Right lobe of liver (tissue), 6 donors: ENCODE measurements around the gene CCNH. TPM values are rescaled to one million over a fixed set of nuclear protein-coding genes. Genes with fewer than 3 reads are reported as not detected.

Experiments used
- ATAC-seq, 4 donors: fragments of 200-7000 bp; cut with Tn5 transposase; one replicate each; pipeline ENCODE4 v1.9.1; 2020; ENCODE audit warnings: mild to moderate bottlenecking in 4 of 4, moderate library complexity in 4 of 4
- DNase-seq, 3 donors: peaks; one replicate each; pipeline ENCODE4 v3.0.0-alpha.2; 2020
- H3K27ac ChIP-seq, 3 donors: fragments of 200-600 bp; one replicate each; pipeline ENCODE4 v1.8.0; 2022
- H3K27me3 ChIP-seq, 2 donors: fragments of 200-600 bp; one replicate each; pipeline ENCODE4 v1.8.0; 2022
- H3K36me3 ChIP-seq, 4 donors: fragments of 200-600 bp; sonication (generic) in 1 of 4; one replicate each; pipeline versions ENCODE4 v1.5.1 to v1.8.0; 2017 to 2022; ENCODE audit warnings: control low read depth in 1 of 4
- H3K4me1 ChIP-seq, 4 donors: fragments of 200-600 bp; sonication (generic) in 1 of 4; one replicate each; pipeline versions ENCODE4 v1.5.1 to v1.8.0; 2017 to 2022; ENCODE audit warnings: control low read depth in 1 of 4
- H3K4me3 ChIP-seq, 3 donors: fragments of 200-600 bp; one replicate each; pipeline ENCODE4 v1.8.0; 2022
- H3K9me3 ChIP-seq, 4 donors: fragments of 200-600 bp; sonication (generic) in 1 of 4; one replicate each; pipeline versions ENCODE4 v1.5.1 to v1.8.0; 2017 to 2022; ENCODE audit warnings: control low read depth in 1 of 4
- CTCF ChIP-seq, 4 donors: fragments of 200-600 bp in 3 of 4; fragments of 450-650 bp in 1 of 4; IDR thresholded peaks; one replicate each; pipeline versions ENCODE4 v1.5.1 to v1.8.0; 2016 to 2022; ENCODE audit warnings: antibody characterized with exemption in 4 of 4, mild to moderate bottlenecking in 2 of 4
- POLR2A ChIP-seq: fragments of 450-650 bp; IDR thresholded peaks from one replicate; pipeline ENCODE4 v1.6.1; 2017; ENCODE audit warnings: antibody characterized with exemption, mild to moderate bottlenecking
- WGBS: methylation state at CpG from one replicate; pipeline ENCODE4 v1.1.6; 2018; ENCODE audit warnings: low coverage, low lambda C conversion rate; ENCODE audit not compliant: insufficient coverage; ENCODE audit errors: missing lambda C conversion rate; 5-methylcytosine and 5-hydroxymethylcytosine counted together
- intact Hi-C, 2 donors: fragments of 100-400 bp; cut with DNase I; formaldehyde crosslinking; loops; one replicate each; pipeline versions ENCODE4 v1.11.2 to v1.14.1; 2022
- total RNA-seq, 6 experiments: library from RNA; depleted of rRNA in 2 of 6; stranded (reverse); fragments of >200 nt in 2 of 6; fragmentation: NEBNext Ultra II Directional in 3 of 6; extraction: Animal tissue kit (Norgen Biotek cat#: 25700) in 3 of 6; gene quantifications; one replicate each; pipeline versions ENCODE4 v1.1.0 to v1.2.4, GENCODE V29; 2016 to 2023
- donor health status: DM: no; HTN: yes; CAD: no.
- donor health status: DM: no; HTN: no; CAD: no.
- donor health status: DM: no; HTN: no; CAD: no.
- donor health status: DM: no; HTN: yes; CAD: no.
- donor health status: DM: no; HTN: yes; CAD: no.

CCNH gene
- total RNA-seq, 6 experiments from 2014 or later: 18.0 to 65.0 (median 19.3) TPM

- Histone ChIP-seq H3K9me3 (no peaks in the 10 kb centered on the region), H3K4me3 (no peak overlapping the region), H3K4me1 (peaks cover 0 to 17% (median 0%) of the 10 kb centered on the region in 4 donors), H3K36me3 (peaks cover 0 to 35% (median 16%) of the 10 kb centered on the region in 4 donors), H3K27me3 (no peaks in the 10 kb centered on the region), H3K27ac (no peak overlapping the region)
- TF ChIP-seq CTCF (IDR thresholded peaks at IDR 0.05) (no peak), POLR2A (no peak)
- WGBS: 77% methylated on average over 2 of the region's 2 CpGs
- intact Hi-C loops: no loop called here
- ATAC-seq (no peak), DNase-seq (no peak)
These were observed 24.6 kb downstream of the CCNH start for GRCh38 chr5:87388129-87388528.

GRCh38 chr5:87385802-87386201 lies 26.9 kb downstream of the CCNH start:
- peaks cover 0 to 20% (median 14%) of the 10 kb centered on the region in 4 donors for H3K36me3 ChIP-seq
- no peak for ATAC-seq

GRCh38 chr5:87383216-87383615 lies 29.5 kb downstream of the CCNH start:
- ATAC-seq (no peak), DNase-seq (no peak)
- Histone ChIP-seq H3K4me1 (no peaks in the 10 kb centered on the region), H3K27ac (no peak overlapping the region), H3K9me3 (no peaks in the 10 kb centered on the region), H3K27me3 (no peaks in the 10 kb centered on the region), H3K36me3 (peaks cover 0 to 22% (median 11%) of the 10 kb centered on the region in 4 donors), H3K4me3 (no peak overlapping the region)
- TF ChIP-seq POLR2A (no peak), CTCF (IDR thresholded peaks at IDR 0.05) (no peak)
- intact Hi-C loops: no loop called here
- 67% methylated on average over 1 of the region's 1 CpG for WGBS

More at GRCh38 chr5:87385802-87386201, 26.9 kb downstream of the CCNH start:
- no peak for TF ChIP-seq CTCF (IDR thresholded peaks at IDR 0.05)
- TF ChIP-seq POLR2A: no peak
- H3K4me1 ChIP-seq: peaks cover 0 to 10% (median 0%) of the 10 kb centered on the region in 4 donors
- intact Hi-C loops: no loop called here
- no peaks in the 10 kb centered on the region for H3K9me3 ChIP-seq
- no peaks in the 10 kb centered on the region for H3K27me3 ChIP-seq
- no peak overlapping the region for H3K27ac ChIP-seq
- WGBS: 70% methylated on average over 2 of the region's 2 CpGs
- DNase-seq: no peak
- H3K4me3 ChIP-seq: no peak overlapping the region

GRCh38 chr5:87382224-87382623 lies 30.5 kb downstream of the CCNH start:
- WGBS: 94% methylated on average over 1 of the region's 1 CpG

More at GRCh38 chr5:87382224-87382623, 30.5 kb downstream of the CCNH start:
- Histone ChIP-seq H3K27me3 (no peaks in the 10 kb centered on the region), H3K9me3 (no peaks in the 10 kb centered on the region), H3K27ac (no peak overlapping the region), H3K4me3 (no peak overlapping the region), H3K4me1 (no peaks in the 10 kb centered on the region), H3K36me3 (peaks cover 0 to 18% (median 9%) of the 10 kb centered on the region in 4 donors)
- TF ChIP-seq POLR2A (no peak), CTCF (IDR thresholded peaks at IDR 0.05) (no peak)
- ATAC-seq: no peak
- DNase-seq: no peak
- intact Hi-C loops: no loop called here
